HG03025 (cell line): ENCODE data around the gene ECE1.
"Not testable (repeated sequence)": the region's sequence is repeated elsewhere in the genome, so short reads cannot be mapped to it uniquely, and the experiment has no call there.

Experiments used
- ATAC-seq: cut with Tn5 transposase; IDR thresholded peaks from one replicate; pipeline ENCODE4 v1.9.1; 2021; ENCODE audit warnings: mild to moderate bottlenecking, moderate library complexity; ENCODE audit not compliant: unreplicated experiment, low FRiP score

Gene ECE1

DNA sequence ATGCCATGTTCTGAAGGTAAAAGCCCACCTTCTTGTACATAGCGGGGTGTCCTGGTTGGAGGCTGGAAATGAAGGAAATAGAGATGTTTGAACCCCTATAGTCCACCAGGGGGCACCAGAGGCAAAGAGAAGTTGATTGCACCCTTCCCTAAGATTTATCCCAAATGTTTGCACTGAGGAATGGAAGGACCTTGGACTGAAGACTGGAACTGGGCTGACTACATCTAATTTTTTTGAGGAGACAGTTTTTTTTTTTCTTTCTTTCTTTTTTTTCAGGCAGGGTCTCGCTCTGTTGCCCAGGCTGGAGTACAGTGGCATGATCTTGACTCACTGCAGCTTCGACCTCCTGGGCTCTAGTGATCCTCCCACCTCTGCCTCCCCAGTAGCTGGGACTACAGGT is 58.2 kb downstream of the ECE1 start:
- no peak for ATAC-seq

DNA sequence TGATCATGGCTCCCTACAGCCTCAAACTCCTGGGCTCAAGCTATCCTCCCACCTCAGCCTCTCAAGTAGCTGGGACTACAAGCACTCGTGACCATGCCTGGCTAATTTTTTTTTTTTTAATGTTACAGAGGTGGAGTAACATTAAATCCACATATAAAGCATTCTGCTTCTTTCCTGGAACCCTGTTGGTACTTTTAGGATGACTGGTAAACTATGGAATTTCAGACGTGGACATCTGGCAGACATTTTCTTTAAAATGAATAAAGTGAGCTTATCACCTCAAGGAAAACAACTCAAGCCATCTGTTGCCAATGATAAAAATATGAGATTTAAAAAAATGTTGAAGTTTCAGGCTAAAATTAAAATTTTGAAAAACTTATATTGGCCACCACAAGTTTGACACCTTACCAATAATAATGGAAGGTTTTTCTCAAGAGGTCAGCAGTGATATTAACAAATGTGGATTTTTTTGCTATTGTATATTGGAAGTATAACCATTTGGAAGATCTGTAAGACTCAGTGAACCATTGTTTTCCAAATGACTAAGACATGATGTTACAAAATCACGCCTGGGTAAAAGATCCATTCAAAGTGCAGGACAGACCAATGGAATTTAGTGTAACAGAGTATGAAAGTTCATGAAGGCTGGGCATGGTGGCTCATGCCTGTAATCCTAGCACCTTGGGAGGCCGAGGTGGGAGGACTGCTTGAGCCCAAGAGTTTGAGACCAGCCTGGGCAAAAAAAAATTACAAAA is 60.8 kb downstream of the ECE1 start:
- ATAC-seq, result no peak

DNA sequence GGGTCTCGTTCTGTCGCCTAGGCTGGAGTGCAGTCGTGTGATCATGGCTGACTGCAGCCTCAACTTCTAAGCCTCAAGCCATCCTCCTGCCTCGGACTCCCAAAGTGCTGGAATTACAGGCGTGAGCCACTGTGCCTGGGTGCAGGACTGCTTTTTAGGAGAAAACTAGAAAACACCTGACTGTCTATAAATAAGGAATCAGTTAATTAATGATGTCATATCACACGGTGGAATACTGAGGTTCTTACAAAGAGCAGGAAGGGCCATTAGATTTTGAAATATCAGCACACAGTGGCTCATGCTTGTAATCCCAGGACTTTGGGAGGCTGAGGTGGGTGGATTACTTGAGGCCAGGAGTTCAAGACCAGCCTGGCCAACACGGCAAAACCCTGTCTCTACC is 62.0 kb downstream of the ECE1 start:
- not testable (repeated sequence) for ATAC-seq

DNA sequence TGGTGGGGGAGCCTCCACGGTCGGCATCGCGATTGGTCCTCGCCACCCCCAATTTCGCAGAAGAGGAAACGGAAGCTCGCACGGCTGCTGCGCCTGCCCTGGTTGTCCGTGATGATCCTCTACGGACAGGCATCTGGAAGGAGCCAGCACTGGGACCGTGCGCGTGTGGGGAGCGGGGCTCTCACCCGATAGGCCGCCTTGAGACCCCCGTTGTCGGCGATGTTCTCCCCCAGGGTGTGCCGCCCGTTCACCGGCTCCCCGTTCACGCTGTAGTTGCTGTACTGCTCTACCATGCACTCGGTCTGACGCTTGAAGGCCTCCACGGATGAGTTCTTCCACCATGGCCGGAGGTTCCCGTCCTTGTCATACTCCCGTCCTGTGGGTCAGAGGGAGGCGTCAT is 65.2 kb downstream of the ECE1 start:
- no peak for ATAC-seq

DNA sequence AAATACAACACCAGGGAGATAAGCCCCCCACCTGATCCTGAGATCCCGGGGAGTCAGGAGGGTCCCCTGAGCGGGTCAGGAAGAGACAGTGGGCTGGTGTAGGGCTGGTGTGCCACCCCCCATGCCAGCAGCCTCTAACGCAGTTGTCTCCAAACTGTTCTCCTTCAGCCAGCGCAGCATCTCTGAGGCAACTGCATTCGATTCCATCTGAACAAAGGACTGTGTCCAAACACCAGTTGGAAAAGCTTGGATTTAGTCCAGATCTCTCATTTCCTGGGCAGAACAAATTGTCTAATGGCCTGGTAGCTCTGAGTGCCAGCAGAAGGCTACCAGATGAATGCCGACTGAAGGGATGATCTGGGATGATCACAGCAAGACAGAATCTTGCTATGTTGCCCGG is 69.4 kb downstream of the ECE1 start:
- no peak for ATAC-seq

DNA sequence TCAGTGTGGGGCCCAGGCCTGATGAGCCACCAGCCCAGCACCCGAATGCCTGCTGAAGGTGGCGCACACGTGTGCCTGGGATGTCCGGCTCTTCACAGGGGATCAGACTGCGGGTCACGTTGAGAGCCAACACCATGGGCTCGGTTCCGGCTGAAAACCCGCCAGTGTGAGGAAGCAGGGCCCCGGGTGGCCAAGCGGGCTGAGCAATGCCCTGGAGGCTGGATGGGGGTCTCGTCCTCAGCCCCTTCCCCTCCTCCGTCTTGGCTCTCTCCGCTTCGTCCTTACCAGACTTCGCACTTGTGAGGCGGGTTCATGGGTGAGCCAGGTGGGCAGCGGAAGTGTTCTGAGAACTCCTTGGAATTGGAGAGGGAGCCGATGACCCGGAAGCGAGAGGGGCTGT is 70.6 kb downstream of the ECE1 start:
- no peak for ATAC-seq

DNA sequence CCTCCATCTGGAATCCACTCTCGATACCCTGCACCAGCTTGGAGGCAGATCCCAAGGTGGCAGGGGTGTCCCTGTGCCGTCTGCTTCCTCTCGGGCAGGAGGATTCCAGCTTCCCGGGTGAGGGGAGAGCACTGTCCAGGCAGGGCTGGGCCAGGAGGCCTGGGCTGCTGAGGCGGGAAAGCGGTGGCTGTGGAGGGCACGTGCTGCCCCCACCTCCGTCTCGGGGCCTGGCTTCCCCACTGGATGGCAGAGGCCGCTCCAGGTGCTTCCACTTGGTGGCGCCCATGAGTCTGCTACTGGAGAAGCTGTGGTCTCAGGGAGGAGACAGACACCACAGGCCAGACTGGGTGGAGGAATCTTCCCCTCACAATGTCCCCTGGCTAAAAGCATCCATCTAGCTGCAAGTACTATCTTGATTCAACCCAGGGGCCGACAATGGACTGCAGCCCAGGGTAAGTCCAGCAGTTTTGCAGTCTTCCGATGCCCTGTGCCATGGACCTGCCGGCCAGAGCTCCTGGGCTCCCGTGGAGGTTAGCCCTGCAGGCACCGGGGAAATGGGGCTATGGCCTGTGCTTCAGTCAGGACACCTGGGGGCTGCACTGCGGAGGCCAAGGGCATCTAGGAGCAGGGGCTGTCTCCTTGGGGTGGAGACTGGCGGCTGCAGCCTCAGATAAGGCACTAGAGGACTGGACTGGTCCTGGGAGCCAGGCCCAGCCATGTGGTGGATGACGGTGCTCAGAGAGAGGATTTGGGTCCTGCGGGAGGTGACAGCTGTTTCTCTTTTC is 72.3 kb downstream of the ECE1 start:
- no peak for ATAC-seq

DNA sequence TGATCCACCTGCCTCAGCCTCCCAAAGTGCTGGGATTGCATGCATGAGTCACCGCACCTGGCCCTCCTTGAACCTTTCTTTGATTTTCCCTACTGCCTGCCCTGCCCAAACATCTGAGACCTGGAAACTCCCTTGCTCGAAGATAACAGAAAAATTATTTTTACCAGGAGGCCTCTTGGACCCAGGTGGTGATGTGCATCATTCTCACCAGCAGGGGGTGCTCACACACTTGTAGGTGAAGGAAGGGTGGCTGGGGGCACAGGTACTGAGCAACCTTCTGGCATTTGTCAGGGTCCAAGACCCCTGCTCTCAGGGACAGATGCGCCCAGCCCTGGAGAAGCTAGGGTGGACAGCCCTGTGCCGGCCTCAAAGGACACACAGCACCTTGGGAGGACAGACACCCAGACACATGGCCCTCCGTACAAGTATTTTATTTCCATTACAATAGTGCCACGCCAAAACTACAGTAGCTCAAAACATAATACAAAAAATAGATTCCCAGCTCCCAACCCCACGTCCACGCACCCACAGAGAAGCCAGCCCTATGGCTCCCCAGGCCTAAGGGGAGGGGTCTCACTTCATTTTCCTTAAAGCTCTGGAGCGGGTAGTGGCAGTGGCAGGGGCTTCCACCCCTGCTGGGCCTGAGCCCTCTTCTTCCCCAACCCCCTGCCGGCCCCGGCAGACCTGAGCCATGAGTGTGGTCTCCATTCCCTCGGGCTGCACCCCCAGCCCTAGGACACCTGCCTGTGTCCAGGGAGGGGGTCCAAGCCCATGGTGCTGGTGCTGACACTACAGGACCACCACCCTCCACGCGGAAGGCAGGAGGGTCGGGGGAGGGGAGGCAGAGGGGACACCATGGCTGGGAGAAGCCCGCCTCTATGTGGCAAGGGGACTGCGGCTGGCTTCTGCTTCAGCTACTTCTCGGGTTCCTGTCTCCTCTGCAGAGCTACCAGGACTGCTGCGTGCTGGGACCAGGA is 73.1 kb downstream of the ECE1 start:
- ATAC-seq, result no peak

DNA sequence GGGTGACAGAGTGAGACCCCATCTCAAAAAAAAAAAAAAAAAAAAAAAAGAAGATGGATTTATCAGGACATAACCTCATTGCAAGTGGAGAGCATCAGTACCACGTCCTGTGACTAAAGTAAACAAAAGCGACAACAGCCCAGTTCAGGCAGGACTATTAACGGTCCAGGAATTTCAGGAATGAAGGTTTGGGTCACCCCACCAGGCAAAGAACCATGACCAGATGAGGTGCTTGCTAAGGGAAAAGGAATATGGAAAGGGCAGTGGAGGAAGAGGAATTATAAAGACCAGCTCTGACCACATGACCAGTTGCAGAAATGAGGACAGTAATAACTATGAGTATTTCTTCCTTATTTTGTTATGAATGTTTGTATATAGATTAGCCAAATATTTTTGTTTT is 78.1 kb downstream of the ECE1 start:
- ATAC-seq, result no peak

DNA sequence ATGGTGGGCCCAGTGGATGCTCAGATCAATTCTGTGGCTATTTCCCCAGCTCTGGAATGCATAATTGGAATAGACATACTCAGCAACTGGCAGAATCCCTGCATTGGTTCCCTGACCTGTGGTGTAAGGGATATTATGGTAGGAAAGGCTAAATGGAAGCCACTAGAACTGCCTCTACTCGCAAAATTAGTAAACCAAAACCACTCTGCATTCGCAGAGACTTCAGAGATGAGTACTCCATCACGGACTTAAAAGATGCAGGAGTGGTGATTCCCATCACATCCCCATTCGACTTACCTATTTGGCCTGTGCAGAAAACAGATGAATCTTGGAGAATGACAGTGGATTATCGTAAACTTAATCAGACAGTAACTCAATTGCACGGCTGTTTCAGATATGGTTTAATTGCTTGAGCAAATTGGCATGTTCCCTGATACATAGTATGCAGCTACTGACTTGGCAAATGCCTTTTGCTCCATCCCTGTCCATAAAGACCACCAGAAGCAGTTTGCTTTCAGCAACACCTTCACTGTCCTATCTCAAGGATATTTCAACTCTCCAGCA is 82.0 kb downstream of the ECE1 start:
- not testable (repeated sequence) for ATAC-seq

DNA sequence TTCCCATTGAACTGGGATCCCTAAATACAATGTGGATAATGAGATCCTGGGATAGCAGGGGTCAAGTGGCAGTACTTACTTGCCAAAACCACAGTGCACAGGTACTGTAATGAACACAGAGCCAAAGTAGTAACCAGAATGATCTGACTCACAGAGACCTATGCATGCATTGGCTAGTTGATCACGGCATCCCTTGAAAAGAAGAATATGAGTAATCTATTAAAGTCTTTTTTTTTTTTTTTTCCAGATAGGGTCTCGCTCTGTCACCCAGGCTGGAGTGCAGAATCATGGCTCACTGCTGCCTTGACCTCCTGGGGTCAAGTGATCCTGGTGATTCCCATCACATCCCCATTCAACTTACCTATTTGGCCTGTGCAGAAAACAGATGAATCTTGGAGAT is 84.1 kb downstream of the ECE1 start:
- no peak for ATAC-seq

DNA sequence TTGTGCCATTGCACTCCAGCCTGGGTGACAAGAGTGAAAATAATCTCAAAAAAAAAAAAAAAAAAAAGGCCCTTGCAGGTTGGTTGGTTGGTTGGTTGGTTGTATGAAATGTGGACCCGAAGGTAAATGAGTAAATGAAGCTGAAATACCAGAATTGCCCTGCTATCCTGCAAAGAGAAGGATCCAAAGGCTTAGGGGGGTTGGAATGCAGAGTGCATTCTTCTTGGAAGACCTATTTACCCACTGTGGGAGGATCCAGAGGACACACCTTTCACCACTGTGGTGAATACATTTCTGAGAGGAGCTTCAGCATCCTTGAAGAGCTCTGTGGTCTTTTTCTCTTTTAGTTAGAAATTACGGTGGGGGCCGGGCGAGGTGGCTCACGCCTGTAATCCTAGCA is 84.8 kb downstream of the ECE1 start:
- ATAC-seq, result no peak

DNA sequence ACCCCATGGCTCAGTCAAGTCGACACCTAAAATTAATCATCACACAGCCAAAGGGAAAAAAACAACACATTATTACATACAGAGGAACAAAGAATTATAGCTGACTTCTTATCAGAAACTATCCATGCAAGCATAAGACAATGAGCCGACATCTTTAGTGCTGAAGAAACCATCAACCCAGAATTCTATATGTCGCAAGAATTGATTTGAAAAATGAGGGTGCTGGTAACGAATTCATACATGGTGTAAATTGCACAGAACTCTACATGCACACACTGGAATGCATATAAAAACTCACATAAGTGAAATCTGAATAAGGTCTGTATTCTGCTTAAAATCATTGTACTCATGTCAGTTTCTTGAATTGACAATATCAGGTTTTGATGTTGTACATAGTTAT is 88.6 kb downstream of the ECE1 start:
- no peak for ATAC-seq

DNA sequence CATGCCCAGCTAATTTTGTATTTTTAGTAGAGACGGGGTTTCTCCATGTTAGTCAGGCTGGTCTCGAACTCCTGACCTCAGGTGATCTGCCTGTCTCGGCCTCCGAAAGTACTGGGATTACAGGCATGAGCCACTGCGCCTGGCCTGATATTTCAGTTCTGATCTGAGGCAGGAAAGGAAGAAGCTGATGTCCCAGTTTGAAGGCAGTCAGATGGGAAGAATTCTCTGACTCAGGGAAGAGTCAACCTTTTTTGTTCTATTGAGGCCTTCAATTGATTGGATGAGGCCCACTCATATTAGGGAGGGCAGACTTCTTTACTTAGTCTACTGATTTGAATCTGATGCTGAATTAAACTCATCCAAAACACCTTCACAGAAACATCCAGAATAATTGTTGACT is 89.0 kb downstream of the ECE1 start:
- not testable (repeated sequence) for ATAC-seq

DNA sequence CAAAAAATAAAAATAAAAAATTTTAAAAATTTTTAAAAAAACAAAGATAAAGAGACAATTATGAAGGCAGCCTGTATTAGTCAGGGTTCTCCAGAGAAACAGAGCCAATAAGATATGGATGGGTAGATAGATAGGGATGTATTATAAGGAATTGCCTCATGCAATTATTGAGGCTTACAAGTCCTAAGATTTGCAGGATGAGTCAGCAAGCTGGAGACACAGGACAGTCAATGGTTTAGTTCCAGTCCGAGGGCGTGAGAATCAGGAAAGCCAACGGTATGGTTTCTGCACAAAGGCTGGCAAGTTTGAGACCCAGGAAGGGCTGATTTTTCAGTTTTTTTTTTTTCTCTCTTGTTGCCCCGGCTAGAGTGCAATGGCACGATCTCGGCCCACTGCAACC is 89.5 kb downstream of the ECE1 start:
- ATAC-seq, result no peak

DNA sequence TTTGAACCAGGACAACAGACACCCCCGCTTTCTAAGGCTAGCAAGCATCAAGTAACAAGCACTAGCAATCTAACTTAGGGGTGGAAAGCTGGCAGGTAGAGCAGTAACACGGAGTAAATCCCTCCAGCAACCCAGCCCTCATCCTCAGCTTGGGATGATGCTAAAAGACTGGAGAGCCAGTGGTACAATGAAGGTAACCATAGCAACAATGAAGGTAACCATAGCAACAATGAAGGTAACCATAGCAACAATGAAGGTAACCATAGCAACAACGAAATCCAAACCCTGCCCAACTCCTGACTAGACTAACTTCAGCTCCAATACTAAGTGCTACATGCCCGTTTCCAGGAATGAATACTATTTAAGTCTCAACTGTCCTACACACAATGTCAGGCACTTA is 91.3 kb downstream of the ECE1 start:
- ATAC-seq, result no peak

DNA sequence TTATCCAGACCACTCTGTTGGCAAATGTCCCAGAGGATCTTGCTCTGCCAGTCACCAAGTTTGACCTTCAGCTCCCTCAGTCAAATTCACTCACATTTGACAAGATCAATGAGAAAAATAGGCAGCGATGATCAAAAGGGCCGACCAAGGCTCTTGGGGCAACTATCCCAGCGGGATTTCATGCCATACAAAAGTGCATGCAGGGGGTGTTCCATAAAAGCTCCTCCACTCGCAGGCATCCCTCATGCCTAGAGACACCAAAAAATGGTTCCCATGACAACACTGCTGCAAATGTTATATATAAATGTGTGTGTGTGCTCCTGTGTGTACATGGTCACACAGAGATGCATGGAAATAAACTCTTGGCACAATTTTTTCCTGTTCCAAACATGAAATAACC is 97.4 kb downstream of the ECE1 start:
- no peak for ATAC-seq

DNA sequence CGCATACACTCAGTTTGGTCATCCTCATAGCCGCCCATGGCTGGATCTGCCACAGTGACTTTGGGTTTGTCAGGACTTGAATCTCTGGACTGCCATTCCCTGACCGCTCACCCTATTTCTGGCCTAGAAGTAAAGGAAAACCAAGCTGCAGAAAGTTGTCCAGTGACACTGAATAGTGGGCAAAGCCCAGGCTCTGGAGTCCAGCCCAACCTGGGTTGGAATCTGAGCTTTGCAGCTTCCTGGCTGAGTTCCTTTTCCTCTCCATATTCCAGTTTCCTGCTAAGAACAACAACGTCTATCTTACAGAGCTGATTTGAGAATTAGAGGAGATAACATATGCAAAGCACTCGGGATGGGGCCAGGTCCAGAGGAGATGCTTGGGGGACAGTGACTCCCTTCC is 98.0 kb downstream of the ECE1 start:
- no peak for ATAC-seq

DNA sequence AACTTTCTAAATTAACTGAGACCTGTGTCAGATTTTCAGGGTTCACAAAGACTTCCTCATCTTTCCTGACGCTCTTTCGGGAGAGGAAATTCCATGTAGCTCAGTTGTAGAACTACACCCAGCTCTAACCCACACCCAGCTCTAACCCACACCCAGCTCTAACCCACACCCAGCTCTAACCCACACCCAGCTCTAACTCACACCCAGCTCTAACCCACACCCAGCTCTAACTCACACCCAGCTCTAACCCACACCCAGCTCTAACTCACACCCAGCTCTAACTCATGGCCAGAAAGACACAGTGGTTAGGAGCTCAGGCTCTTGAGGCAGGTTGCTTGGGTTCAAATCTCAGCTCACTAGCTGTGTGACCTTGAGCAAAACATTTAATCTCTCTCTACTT is 99.5 kb downstream of the ECE1 start:
- not testable (repeated sequence) for ATAC-seq

DNA sequence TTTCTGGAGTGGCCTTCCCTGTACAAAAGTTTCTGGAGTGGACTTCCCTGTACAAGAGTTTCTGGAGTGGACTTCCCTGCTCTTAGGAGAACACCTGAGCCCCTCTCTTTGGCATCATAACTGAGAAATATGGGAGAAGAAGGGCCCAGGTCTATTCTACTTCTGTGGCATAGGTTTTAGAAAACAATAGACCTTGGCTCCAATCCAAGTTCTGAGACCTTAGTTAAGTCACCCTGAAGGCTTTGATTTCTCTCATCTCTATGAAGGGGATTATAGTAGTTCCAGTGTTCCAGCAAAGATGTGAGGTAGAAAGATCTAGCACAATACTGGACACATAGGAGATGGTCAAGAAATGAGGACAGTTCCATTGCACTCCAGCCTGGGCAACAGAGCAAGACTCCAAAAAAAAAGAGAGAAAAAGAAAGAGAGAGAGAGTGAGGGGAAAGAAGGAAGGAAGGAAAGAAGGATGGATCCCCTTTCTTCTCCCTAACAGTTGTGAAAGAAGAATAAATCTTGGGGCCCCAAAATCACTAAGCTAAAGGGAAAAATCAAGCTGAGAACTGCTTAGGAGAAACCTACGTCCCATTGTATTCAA is 100.3 kb downstream of the ECE1 start:
- no peak for ATAC-seq
